Measurements from ENCODE around the gene SUSD6.
"Not testable (repeated sequence)": the region's sequence is repeated elsewhere in the genome, so short reads cannot be mapped to it uniquely, and the experiment has no call there.

Gene SUSD6

DNA sequence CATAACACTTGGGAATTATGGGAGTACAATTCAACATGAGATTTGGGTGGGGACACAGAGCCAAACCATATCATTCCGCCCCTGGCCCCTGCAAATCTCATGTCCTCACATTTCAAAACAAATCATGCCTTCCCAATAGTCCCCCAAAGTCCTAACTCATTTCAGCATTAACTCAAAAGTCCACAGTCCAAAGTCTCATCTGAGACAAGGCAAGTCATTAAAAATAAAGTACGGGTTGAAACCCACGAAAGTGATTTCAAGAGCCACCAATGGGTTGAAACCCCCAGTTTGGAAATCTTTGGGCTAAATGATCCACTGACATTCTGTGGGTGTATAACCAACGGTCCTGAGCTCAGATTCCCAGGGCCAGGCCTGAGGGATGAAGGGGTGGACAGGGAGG is 125.0 kb downstream of the SUSD6 start:
- not testable (repeated sequence) for DNase-seq; ATAC-seq (replicated peaks); H3K36me3 Mint-ChIP-seq; H3K4me1 Mint-ChIP-seq; H3K9me3 Mint-ChIP-seq; H3K4me3 Mint-ChIP-seq; H3K27ac Mint-ChIP-seq
- peaks cover 25 to 37% of the 10 kb centered on the region in 2 donors for H3K27me3 Mint-ChIP-seq

DNA sequence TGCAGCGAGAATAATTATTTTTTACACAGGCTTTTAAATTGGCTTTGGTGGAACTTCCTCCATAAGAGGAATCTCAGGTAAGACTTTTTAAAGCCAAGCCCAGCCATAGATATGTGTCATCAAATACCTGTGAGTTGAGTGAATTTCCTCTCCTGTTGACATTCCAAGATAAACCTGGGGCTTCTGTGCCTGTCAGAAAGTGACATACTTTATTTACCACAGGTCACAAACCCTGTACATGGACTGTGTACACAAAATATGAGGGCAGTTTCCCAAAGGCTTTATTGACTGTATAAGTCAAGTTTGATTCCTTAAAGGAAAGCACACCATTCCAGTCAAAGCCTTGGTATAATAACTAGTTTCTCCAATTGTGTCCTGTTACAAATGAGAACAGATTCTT is 129.7 kb downstream of the SUSD6 start:
- DNase-seq: no peak
- H3K27ac Mint-ChIP-seq: no peak overlapping the region
- ATAC-seq (replicated peaks): no peak
- H3K36me3 Mint-ChIP-seq: peaks cover 0 to 3% of the 10 kb centered on the region in 2 donors
- no peaks in the 10 kb centered on the region for H3K4me1 Mint-ChIP-seq
- no peak overlapping the region for H3K4me3 Mint-ChIP-seq
- peaks cover 0 to 2% of the 10 kb centered on the region in 2 donors for H3K9me3 Mint-ChIP-seq
- H3K27me3 Mint-ChIP-seq: peaks cover 6 to 15% of the 10 kb centered on the region in 2 donors

DNA sequence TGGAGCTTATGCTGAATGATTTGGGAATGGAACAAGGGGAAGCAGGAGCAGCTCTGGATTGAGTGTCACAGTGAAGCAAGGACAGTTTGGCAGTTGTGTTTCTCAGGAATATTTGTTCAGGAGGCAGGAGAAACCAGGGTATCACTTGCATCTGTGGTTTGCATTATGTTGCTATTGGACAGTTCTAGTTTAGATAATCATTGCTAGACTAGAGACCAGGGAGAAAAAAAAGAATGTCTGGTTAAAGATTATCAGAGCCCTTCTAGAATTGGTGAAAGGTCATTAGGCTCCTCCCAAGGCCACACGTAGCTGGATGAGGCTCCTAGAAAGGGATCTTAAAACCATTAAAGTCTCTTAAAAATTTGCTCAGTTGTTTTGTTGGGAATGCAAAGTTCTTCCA is 138.6 kb downstream of the SUSD6 start:
- peaks cover 5 to 6% of the 10 kb centered on the region in 2 donors for H3K27me3 Mint-ChIP-seq
- H3K27ac Mint-ChIP-seq: no peak overlapping the region
- peaks cover 0 to 2% of the 10 kb centered on the region in 2 donors for H3K9me3 Mint-ChIP-seq
- peak; percentile 39 to 41 for ATAC-seq (replicated peaks)
- H3K36me3 Mint-ChIP-seq: no peaks in the 10 kb centered on the region
- H3K4me3 Mint-ChIP-seq: no peak overlapping the region
- DNase-seq: no peak
- H3K4me1 Mint-ChIP-seq: peaks cover 7 to 9% of the 10 kb centered on the region in 2 donors

DNA sequence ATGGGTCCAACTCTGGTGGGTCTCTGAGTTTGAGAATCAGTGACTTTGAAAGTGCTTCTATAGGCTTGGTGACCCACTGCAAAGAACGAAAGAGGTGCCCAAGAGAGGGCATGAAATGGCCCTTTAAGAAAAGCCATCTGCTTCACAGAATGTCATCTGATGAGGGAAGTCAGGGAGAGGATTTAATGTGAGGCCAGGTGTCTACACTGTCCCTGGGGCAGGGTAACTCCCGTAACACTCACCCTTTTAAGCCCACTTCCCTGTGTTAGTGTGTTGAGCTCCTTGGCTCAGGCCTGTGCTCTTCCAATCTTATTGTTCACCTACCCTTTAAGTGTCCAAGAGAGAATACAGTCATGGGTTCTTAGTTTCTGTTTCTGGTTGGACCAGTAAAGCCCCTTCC is 139.1 kb downstream of the SUSD6 start:
- no peak for DNase-seq
- H3K4me3 Mint-ChIP-seq: no peak overlapping the region
- no peaks in the 10 kb centered on the region for H3K36me3 Mint-ChIP-seq
- H3K9me3 Mint-ChIP-seq: peaks cover 0 to 2% of the 10 kb centered on the region in 2 donors
- ATAC-seq (replicated peaks): peak; percentile 43 to 49
- H3K27me3 Mint-ChIP-seq: peaks cover 5 to 6% of the 10 kb centered on the region in 2 donors
- no peak overlapping the region for H3K27ac Mint-ChIP-seq
- H3K4me1 Mint-ChIP-seq: peaks cover 12 to 13% of the 10 kb centered on the region in 2 donors

DNA sequence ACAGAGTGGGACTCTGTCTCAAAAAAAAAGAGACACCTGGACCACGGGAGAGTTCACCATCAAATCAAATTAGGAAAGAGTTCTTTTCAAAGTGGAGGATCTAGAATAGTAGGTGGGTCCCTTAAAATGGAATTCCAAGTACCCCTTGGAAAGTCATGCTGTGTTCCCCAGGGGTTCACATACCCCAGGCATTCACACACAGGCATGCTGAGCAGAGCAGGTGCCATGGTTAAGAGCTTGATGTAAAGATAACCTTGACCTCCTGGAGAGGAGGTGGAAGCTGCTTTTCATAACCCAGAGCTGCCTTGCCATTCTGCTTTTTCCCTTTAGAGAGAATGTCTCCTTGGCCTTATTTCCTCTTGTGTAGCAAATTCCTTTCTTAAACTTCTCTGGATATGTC is 141.4 kb downstream of the SUSD6 start:
- Mint-ChIP-seq H3K27ac (no peak overlapping the region), H3K4me1 (peaks cover 14 to 15% of the 10 kb centered on the region in 2 donors), H3K36me3 (no peaks in the 10 kb centered on the region), H3K27me3 (peaks cover 5 to 6% of the 10 kb centered on the region in 2 donors), H3K4me3 (no peak overlapping the region), H3K9me3 (peaks cover 0 to 2% of the 10 kb centered on the region in 2 donors)
- ATAC-seq (replicated peaks): no peak
- no peak for DNase-seq

DNA sequence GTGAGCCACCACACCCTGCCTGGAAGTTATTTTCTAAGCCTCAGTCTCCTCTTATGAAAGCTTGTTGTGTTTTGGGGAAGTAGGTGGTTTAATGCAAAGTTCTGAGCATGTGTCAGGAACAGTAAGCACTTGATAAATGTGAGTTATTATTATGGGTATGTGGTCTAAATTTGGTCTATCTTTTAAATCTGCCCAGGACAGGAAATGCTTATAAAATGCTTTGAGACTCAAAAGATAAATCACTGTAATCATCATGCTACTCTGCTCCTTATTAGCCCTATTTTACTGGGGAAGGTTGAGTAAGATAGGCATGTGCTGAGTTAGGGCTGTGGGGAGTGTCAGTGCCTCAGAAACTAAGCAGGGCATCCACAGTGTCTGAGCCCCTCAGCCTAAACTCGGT is 142.5 kb downstream of the SUSD6 start:
- Mint-ChIP-seq H3K4me3 (no peak overlapping the region), H3K27me3 (peaks cover 5 to 6% of the 10 kb centered on the region in 2 donors), H3K4me1 (peaks cover 15 to 16% of the 10 kb centered on the region in 2 donors), H3K36me3 (no peaks in the 10 kb centered on the region), H3K9me3 (peaks cover 0 to 2% of the 10 kb centered on the region in 2 donors), H3K27ac (no peak overlapping the region)
- DNase-seq (no peak), ATAC-seq (replicated peaks) (no peak)

DNA sequence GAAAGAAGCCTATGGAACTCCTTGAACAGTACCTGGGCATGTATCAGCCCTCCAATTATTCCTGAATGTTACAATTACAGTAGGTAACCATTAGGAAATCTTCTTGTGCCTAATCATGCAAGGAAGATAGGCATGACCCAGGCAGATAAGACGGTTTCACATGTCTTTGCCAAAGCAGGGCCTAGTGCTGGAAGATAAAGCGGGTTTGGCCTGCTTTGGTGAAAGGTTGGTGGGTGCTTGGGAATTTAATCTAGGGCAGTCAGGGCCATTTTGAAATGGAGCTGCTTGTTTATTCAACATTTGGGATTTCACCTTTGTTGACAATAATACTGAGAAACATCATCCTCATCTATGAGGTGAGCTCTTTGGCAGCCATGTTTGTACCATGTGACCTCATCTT is 143.1 kb downstream of the SUSD6 start:
- Mint-ChIP-seq H3K9me3 (peaks cover 0 to 2% of the 10 kb centered on the region in 2 donors), H3K27me3 (peaks cover 5 to 6% of the 10 kb centered on the region in 2 donors), H3K36me3 (no peaks in the 10 kb centered on the region), H3K4me1 (peaks cover 15 to 16% of the 10 kb centered on the region in 2 donors), H3K27ac (no peak overlapping the region), H3K4me3 (no peak overlapping the region)
- ATAC-seq (replicated peaks) (no peak), DNase-seq (no peak)

DNA sequence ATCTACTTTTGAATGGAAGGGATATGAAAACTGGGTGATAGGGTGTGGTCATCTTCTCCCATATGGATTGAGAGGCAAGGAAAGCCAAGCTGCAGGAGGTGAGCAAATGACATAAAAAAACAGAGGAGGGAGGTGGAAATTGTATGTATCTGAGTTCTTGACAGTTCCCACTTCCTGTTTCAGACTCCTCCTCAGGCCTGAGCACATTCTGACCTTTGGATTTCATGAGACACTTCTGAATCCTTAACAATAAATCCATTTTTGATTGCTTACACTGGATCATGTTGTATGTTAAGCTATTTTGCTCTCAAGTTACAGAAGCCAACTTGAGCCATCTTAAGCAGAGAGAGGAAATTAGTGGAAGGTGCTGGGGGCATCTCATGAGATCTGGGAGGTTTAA is 143.9 kb downstream of the SUSD6 start:
- peaks cover 5 to 6% of the 10 kb centered on the region in 2 donors for H3K27me3 Mint-ChIP-seq
- H3K4me3 Mint-ChIP-seq: no peak overlapping the region

DNA sequence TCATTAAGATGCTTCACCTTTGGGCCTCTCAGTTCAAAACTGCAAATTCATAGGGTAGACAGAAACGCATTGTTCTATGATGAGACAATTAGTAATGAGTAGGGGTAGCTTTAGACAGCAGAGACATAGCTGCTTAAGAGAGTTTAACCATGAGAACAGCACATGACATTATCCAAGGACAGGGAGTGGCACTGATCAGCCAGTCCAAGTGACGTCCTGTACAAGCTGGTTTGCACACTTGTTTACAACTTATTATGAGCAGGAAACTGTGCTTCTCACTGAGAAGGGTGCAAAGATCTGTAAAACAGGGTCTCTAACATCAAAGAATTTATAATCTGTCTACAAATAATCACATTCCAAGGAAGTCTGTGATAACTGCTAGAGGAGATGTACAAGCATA is 144.4 kb downstream of the SUSD6 start:
- peaks cover 5 to 6% of the 10 kb centered on the region in 2 donors for H3K27me3 Mint-ChIP-seq
- no peak for ATAC-seq (replicated peaks)
- peaks cover 0 to 2% of the 10 kb centered on the region in 2 donors for H3K9me3 Mint-ChIP-seq
- H3K4me3 Mint-ChIP-seq: no peak overlapping the region
- H3K4me1 Mint-ChIP-seq: peaks cover 13 to 16% of the 10 kb centered on the region in 2 donors
- no peak overlapping the region for H3K27ac Mint-ChIP-seq
- DNase-seq: no peak
- no peaks in the 10 kb centered on the region for H3K36me3 Mint-ChIP-seq

More for the DNA sequence above, 143.9 kb downstream of the SUSD6 start:
- H3K36me3 Mint-ChIP-seq: no peaks in the 10 kb centered on the region
- H3K4me1 Mint-ChIP-seq: peaks cover 12 to 15% of the 10 kb centered on the region in 2 donors
- no peak overlapping the region for H3K27ac Mint-ChIP-seq
- ATAC-seq (replicated peaks) (peak; percentile 69 to 71), DNase-seq (no peak)
- peaks cover 0 to 2% of the 10 kb centered on the region in 2 donors for H3K9me3 Mint-ChIP-seq

DNA sequence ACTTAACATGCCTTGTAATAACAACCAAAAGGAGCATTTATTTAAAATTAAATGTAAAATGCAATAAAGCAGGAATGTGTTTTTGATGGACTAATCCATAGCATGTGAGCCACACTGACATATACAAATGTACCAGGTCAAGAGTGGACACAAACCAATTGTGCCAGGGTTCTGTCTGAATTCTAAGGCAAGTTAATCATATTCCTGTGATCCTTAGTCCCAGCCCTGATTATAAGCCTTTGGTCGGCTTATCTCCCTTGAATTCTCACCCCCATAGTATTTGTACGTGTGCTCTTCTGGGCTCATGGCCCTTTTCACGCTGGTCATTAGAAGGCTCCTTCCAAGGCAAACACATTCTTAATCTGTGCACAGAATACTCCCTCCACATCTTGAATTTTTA is 144.9 kb downstream of the SUSD6 start:
- no peak overlapping the region for H3K27ac Mint-ChIP-seq
- peaks cover 16 to 20% of the 10 kb centered on the region in 2 donors for H3K4me1 Mint-ChIP-seq
- H3K27me3 Mint-ChIP-seq: peaks cover 5 to 6% of the 10 kb centered on the region in 2 donors
- no peak for DNase-seq
- peaks cover 0 to 2% of the 10 kb centered on the region in 2 donors for H3K9me3 Mint-ChIP-seq
- no peak for ATAC-seq (replicated peaks)
- no peaks in the 10 kb centered on the region for H3K36me3 Mint-ChIP-seq
- H3K4me3 Mint-ChIP-seq: no peak overlapping the region

DNA sequence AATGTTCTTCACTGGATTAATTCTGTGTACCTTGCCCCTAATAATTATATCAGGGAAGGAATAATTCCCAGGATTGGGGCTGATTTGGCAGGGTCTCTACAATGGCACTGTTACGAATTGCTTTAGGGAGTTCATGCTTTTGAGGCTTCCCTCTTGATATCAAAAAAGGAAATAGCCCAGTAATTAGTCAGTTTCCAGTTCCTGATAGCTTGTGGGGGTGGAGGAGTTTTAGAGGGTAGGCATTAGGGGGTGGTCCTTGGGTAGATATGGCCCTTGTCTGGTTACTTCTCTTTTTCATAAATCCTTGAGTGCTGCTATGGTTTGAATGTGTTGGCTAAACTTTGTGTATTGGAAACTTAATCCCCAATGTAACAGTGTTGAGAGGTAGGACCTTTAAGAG is 149.4 kb downstream of the SUSD6 start:
- Mint-ChIP-seq H3K4me3 (no peak overlapping the region), H3K9me3 (peaks cover 4 to 7% of the 10 kb centered on the region in 2 donors), H3K4me1 (peaks cover 10 to 16% of the 10 kb centered on the region in 2 donors), H3K27ac (no peak overlapping the region), H3K36me3 (no peaks in the 10 kb centered on the region), H3K27me3 (no peaks in the 10 kb centered on the region)
- DNase-seq (no peak), ATAC-seq (replicated peaks) (peak in 1 of 2 donors; percentile 31)

DNA sequence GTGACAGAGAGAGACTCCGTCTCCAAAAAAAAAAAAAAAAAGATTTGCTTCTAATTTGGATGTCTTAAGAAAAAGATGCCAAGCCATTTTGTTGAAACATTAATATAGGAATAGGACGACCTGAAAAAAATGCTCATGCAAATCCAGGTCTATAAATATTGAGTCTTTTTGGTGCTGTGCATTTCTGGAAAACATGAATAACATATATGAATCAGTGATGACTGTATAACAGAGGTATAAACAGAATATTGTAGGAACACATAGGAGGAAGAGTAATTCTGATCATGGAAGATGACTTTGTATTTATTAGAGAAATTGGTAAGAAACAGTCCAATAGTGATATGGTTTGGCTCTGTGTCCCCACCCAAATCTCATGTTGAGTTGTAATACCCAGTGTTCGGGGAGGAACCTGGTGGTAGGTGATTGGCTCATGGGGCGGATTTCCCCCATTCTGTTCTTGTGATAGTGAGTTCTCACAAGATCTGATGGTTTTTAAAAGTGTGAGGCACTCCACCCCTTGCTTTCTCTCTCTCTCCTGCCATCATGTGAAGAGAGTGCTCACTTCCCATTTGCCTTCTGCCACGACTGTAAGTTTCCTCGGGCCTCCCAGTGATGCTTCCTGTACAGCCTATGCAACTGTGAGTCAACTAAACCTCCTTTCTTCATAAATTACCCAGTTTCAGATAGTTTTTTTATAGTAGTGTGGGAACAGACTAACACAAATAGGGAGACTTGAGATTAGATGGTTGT is 152.5 kb downstream of the SUSD6 start:
- peak overlapping the region; percentile 70 for H3K27ac Mint-ChIP-seq
- peaks cover 4 to 7% of the 10 kb centered on the region in 2 donors for H3K9me3 Mint-ChIP-seq
- no peak for ATAC-seq (replicated peaks)
- peaks cover 23 to 34% of the 10 kb centered on the region in 2 donors for H3K4me1 Mint-ChIP-seq
- no peaks in the 10 kb centered on the region for H3K27me3 Mint-ChIP-seq
- peaks cover 14 to 24% of the 10 kb centered on the region in 2 donors for H3K36me3 Mint-ChIP-seq
- no peak overlapping the region for H3K4me3 Mint-ChIP-seq
- DNase-seq: no peak
